HG02840 (cell line): ENCODE measurements around the gene MLLT3.

ENCODE experiments used
- ATAC-seq: cut with Tn5 transposase; IDR thresholded peaks from one replicate; pipeline ENCODE4 v1.9.1; 2021; ENCODE audit warnings: mild to moderate bottlenecking, moderate library complexity, moderate number of reproducible peaks; ENCODE audit not compliant: unreplicated experiment, low FRiP score

The MLLT3 gene

GRCh38 chr9:20481437-20481836, 140.9 kb downstream of the MLLT3 start:
- no peak for ATAC-seq

GRCh38 chr9:20480249-20480648, 142.1 kb downstream of the MLLT3 start:
- ATAC-seq, result no peak

GRCh38 chr9:20479419-20480155, 142.7 kb downstream of the MLLT3 start:
- ATAC-seq, result peak; percentile 52

- no peak for ATAC-seq
These were observed 143.5 kb downstream of the MLLT3 start for GRCh38 chr9:20478786-20479185.

GRCh38 chr9:20477940-20478620, 144.2 kb downstream of the MLLT3 start:
- ATAC-seq, result no peak

GRCh38 chr9:20476912-20477521, 145.3 kb downstream of the MLLT3 start:
- ATAC-seq, result no peak

- no peak for ATAC-seq
These were observed 147.8 kb downstream of the MLLT3 start for GRCh38 chr9:20474496-20474895.

GRCh38 chr9:20473515-20474013, 148.7 kb downstream of the MLLT3 start:
- ATAC-seq, result no peak

GRCh38 chr9:20472342-20473045, 149.8 kb downstream of the MLLT3 start:
- no peak for ATAC-seq

GRCh38 chr9:20466328-20467008, 155.8 kb downstream of the MLLT3 start:
- ATAC-seq, result no peak

- ATAC-seq, result no peak
These were observed 158.1 kb downstream of the MLLT3 start for GRCh38 chr9:20464242-20464641.

- ATAC-seq, result no peak
These were observed 158.5 kb downstream of the MLLT3 start for GRCh38 chr9:20463823-20464222.

- no peak for ATAC-seq
These were observed 159.9 kb downstream of the MLLT3 start for GRCh38 chr9:20462410-20462809.

GRCh38 chr9:20447291-20447690, 175.0 kb downstream of the MLLT3 start:
- no peak for ATAC-seq

GRCh38 chr9:20446248-20446647, 176.1 kb downstream of the MLLT3 start:
- no peak for ATAC-seq

- no peak for ATAC-seq
These were observed 179.6 kb downstream of the MLLT3 start for GRCh38 chr9:20442461-20443319.

- no peak for ATAC-seq
These were observed 180.4 kb downstream of the MLLT3 start for GRCh38 chr9:20441711-20442423.

- no peak for ATAC-seq
These were observed 181.1 kb downstream of the MLLT3 start for GRCh38 chr9:20441166-20441565.

GRCh38 chr9:20437476-20437875, 184.8 kb downstream of the MLLT3 start:
- ATAC-seq, result no peak
